ENCODE results near the gene CA12.

Gene CA12

GRCh38 chr15:63401714-63402497, 20.3 kb upstream of the CA12 start:
- no peak for DNase-seq (ENCODE audit: low spot score)

GRCh38 chr15:63401078-63401477, 19.4 kb upstream of the CA12 start:
- DNase-seq (ENCODE audit: low spot score) = no peak

GRCh38 chr15:63398456-63398855, 16.8 kb upstream of the CA12 start:
- no peak for DNase-seq (ENCODE audit: low spot score)

- DNase-seq (ENCODE audit: low spot score) = no peak
These were observed 14.7 kb upstream of the CA12 start for GRCh38 chr15:63396152-63396928.

GRCh38 chr15:63395730-63396151, 14.1 kb upstream of the CA12 start:
- no peak for DNase-seq (ENCODE audit: low spot score)

GRCh38 chr15:63392361-63393009, 10.8 kb upstream of the CA12 start:
- no peak for DNase-seq (ENCODE audit: low spot score)

- DNase-seq (ENCODE audit: low spot score) = no peak
These were observed 10.2 kb upstream of the CA12 start for GRCh38 chr15:63391669-63392360.

- DNase-seq (ENCODE audit: low spot score) = no peak
These were observed 9.0 kb upstream of the CA12 start for GRCh38 chr15:63390689-63391088.

GRCh38 chr15:63389902-63390670, 8.4 kb upstream of the CA12 start:
- no peak for DNase-seq (ENCODE audit: low spot score)

GRCh38 chr15:63388511-63388910, 6.9 kb upstream of the CA12 start:
- no peak for DNase-seq (ENCODE audit: low spot score)

GRCh38 chr15:63387748-63388493, 6.3 kb upstream of the CA12 start:
- DNase-seq (ENCODE audit: low spot score) = no peak

GRCh38 chr15:63385911-63386531, 4.4 kb upstream of the CA12 start:
- DNase-seq (ENCODE audit: low spot score) = no peak

- no peak for DNase-seq (ENCODE audit: low spot score)
These were observed 3.3 kb upstream of the CA12 start for GRCh38 chr15:63384906-63385305.

- DNase-seq (ENCODE audit: low spot score) = no peak
These were observed 1.5 kb upstream of the CA12 start for GRCh38 chr15:63382966-63383710.

GRCh38 chr15:63380808-63381282, 801 bp downstream of the CA12 start:
- no peak for DNase-seq (ENCODE audit: low spot score)

GRCh38 chr15:63380151-63380807, 1.4 kb downstream of the CA12 start:
- no peak for DNase-seq (ENCODE audit: low spot score)

GRCh38 chr15:63379492-63380150, 2.0 kb downstream of the CA12 start:
- DNase-seq (ENCODE audit: low spot score) = no peak

GRCh38 chr15:63378946-63379345, 2.7 kb downstream of the CA12 start:
- DNase-seq (ENCODE audit: low spot score) = no peak
